ENCODE measurements around the gene PAIP2B. TPM values are rescaled to one million over a fixed set of nuclear protein-coding genes. Genes with fewer than 3 reads are reported as not detected.

The PAIP2B gene
- total and polyA plus RNA-seq, 9 of the 15 experiments (the other 6 are each of a cell fraction or from before 2014, with no cell fraction given) = 0.18 to 0.38 (median 0.25) TPM

- TF ChIP-seq ZNF592 (IDR thresholded peaks at IDR 0.05) (no peak), GABPB1 (CRISPR knock-in tag; IDR thresholded peaks at IDR 0.05) (no peak)
Measured at GRCh38 chr2:71254078-71254477, 27.2 kb upstream of the PAIP2B start (continued).

GRCh38 chr2:71253476-71253875 lies 26.6 kb upstream of the PAIP2B start:
- Histone ChIP-seq H2AFZ (ENCODE audit: low read depth, low read length) (no peak overlapping the region), H3K9me3 (replicated peaks; ENCODE audit: control insufficient read depth, insufficient read depth, low read depth, low read length) (no peaks in the 10 kb centered on the region), H3K4me1 (replicated peaks in 1 of 2; ENCODE audit: control insufficient read depth in 2 of 2, insufficient read depth in 2 of 2, low read length in 2 of 2) (no peaks in the 10 kb centered on the region), H3K27ac (ENCODE audit: extremely low read depth, low read depth, low read length) (no peak overlapping the region), H3K9ac (ENCODE audit: insufficient read depth in 1 of 2, low read depth in 2 of 2, low read length in 2 of 2) (no peak overlapping the region), H3K4me2 (ENCODE audit: insufficient read depth, low read length) (no peak overlapping the region), H3K9me1 (ENCODE audit: control insufficient read depth, insufficient read depth, low read length) (no peaks in the 10 kb centered on the region), H4K20me1 (replicated peaks; ENCODE audit: control insufficient read depth, insufficient read depth, low read length) (no peaks in the 10 kb centered on the region), H3K36me3 (ENCODE audit: control insufficient read depth, insufficient read depth, low read length) (no peaks in the 10 kb centered on the region), H3K79me2 (ENCODE audit: control insufficient read depth, insufficient read depth, low read length) (no peaks in the 10 kb centered on the region), H3K4me3 (no peak overlapping the region), H3K27me3 (ENCODE audit: control insufficient read depth in 2 of 2, insufficient read depth in 2 of 2, low read length in 2 of 2) (peaks cover 0 to 10% of the 10 kb centered on the region in 2 experiments; a peak in 2 of 5 replicates)
- in situ Hi-C loops (cut with MboI) = no loop called here
- DNase-seq (ENCODE audit: extremely low read depth in 1 of 4, low spot score in 3 of 4) = no peak
- intact Hi-C loops (cut with micrococcal nuclease) = no loop called here
- no peak for ATAC-seq
- whole genome bisulfite sequencing (ENCODE audit: insufficient coverage, low coverage, missing lambda C conversion rate) = 0% methylated on average over 1 of the region's 1 CpG
- BruUV-seq (replicated peaks) = no TSS peak
- FAIRE-seq = no peak
- POLR2A ChIA-PET = no interaction called here
- CTCF ChIA-PET (ENCODE audit: low intra/inter-chr PET ratio) = no interaction called here
- TF ChIP-seq ZNF551 (CRISPR knock-in tag; IDR thresholded peaks at IDR 0.05) = no peak
- TF ChIP-seq, protein P1, sequence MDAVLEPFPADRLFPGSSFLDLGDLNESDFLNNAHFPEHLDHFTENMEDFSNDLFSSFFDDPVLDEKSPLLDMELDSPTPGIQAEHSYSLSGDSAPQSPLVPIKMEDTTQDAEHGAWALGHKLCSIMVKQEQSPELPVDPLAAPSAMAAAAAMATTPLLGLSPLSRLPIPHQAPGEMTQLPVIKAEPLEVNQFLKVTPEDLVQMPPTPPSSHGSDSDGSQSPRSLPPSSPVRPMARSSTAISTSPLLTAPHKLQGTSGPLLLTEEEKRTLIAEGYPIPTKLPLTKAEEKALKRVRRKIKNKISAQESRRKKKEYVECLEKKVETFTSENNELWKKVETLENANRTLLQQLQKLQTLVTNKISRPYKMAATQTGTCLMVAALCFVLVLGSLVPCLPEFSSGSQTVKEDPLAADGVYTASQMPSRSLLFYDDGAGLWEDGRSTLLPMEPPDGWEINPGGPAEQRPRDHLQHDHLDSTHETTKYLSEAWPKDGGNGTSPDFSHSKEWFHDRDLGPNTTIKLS (IDR thresholded peaks at IDR 0.05; ENCODE audit: borderline replicate concordance, low read depth) = no peak
- TF ChIP-seq, protein P2, sequence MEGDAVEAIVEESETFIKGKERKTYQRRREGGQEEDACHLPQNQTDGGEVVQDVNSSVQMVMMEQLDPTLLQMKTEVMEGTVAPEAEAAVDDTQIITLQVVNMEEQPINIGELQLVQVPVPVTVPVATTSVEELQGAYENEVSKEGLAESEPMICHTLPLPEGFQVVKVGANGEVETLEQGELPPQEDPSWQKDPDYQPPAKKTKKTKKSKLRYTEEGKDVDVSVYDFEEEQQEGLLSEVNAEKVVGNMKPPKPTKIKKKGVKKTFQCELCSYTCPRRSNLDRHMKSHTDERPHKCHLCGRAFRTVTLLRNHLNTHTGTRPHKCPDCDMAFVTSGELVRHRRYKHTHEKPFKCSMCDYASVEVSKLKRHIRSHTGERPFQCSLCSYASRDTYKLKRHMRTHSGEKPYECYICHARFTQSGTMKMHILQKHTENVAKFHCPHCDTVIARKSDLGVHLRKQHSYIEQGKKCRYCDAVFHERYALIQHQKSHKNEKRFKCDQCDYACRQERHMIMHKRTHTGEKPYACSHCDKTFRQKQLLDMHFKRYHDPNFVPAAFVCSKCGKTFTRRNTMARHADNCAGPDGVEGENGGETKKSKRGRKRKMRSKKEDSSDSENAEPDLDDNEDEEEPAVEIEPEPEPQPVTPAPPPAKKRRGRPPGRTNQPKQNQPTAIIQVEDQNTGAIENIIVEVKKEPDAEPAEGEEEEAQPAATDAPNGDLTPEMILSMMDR (IDR thresholded peaks at IDR 0.05 in 2 of 3, conservative IDR thresholded peaks at IDR 0.05 in 1 of 3; ENCODE audit: insufficient read depth in 2 of 3, low read depth in 1 of 3, low read length in 3 of 3) = no peak

All from K562 (cell line).